Erythroblast (primary cell): Measurements from ENCODE around the gene CHN2.
"Not testable (repeated sequence)": the region's sequence is repeated elsewhere in the genome, so short reads cannot be mapped to it uniquely, and the experiment has no call there.

Experiments
- DNase-seq, 2 experiments: peaks; one replicate each; lab custom pipeline; 2025; lab: John Stamatoyannopoulos, UW
- GATA1 ChIP-seq: IDR thresholded peaks from 2 replicates; pipeline ENCODE4 v1.6.1; 2011; ENCODE audit warnings: low read depth, mild to moderate bottlenecking, control low read depth, low read length, moderate library complexity
- POLR2A ChIP-seq: IDR thresholded peaks from 2 replicates; pipeline ENCODE4 v1.6.1; 2011; ENCODE audit warnings: mild to moderate bottlenecking, low read length

CHN2 gene

GRCh38 chr7:29502133-29502532 is 307.6 kb downstream of the CHN2 start:
- no peak for DNase-seq
- TF ChIP-seq POLR2A (no peak), GATA1 (no peak)

DNA sequence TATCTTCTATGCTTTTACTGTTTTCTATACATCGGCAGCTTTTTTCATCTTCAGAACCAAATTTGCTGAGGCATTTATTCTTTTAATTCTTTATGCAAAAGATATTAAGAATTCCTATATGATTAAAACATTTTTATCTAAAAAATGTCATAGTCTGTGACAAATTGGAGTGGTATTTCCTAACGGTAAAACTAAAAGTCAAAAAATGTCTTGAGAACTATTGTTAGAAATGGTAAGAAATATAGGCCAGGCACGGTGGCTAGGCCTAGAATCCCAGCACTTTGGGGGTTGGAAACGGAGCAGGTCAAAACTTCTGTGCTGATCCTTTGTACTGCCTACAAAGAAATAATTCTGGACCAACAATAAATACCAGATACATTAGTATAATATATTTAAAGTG is 311.4 kb downstream of the CHN2 start:
- TF ChIP-seq GATA1 (no peak), POLR2A (no peak)

GRCh38 chr7:29508608-29509007 is 314.0 kb downstream of the CHN2 start:
- no peak for DNase-seq
- TF ChIP-seq GATA1 (no peak), POLR2A (no peak)

More for the DNA sequence above, 311.4 kb downstream of the CHN2 start:
- no peak for DNase-seq

- DNase-seq = no peak
- no peak for TF ChIP-seq GATA1
These were observed 315.5 kb downstream of the CHN2 start for GRCh38 chr7:29510028-29510427.

DNA sequence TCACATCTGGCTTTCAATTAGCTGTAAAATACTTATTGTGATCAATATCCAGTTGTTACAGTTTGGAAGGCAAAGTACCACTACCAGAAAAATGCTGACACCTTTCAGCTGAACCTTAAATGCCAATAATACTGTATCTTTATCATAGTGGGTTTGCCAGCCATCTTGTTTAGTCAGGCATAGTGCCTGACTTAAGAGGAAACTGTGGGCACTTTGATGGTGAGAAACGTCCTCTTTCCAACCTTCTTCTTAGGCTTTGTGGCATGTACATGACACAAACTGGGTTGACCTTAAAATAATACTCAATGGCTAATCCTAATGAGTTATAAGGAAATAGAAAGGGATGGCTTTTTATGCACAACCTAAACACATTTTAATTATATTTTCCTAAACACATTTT is 316.8 kb downstream of the CHN2 start:
- no peak for TF ChIP-seq POLR2A
- no peak for TF ChIP-seq GATA1
- no peak for DNase-seq

- TF ChIP-seq POLR2A (no peak), GATA1 (no peak)
- no peak for DNase-seq
These were observed 317.3 kb downstream of the CHN2 start for GRCh38 chr7:29511851-29512250.

DNA sequence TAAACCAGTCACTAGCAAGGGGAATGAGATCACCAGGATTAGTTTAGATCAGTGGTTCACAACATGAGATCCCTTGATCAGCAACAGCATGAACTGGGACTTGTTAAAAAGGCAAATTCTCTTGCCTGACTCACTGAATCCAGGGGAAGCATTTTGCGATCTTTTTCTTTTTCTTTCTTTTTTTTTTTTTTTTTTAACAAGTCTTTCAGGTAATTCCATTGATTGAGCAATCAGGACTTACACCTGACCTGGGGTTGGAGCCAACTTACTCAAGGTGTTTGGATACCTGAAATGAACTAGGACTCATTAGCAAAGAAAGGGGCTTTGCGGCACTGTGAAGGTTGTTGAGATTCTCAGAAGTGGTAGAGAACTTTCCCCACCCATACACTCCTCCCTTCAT is 321.9 kb downstream of the CHN2 start:
- TF ChIP-seq POLR2A (no peak), GATA1 (no peak)

GRCh38 chr7:29518616-29519015 is 324.0 kb downstream of the CHN2 start:
- TF ChIP-seq POLR2A = no peak
- no peak for TF ChIP-seq GATA1
- DNase-seq = no peak

More for the DNA sequence above, 321.9 kb downstream of the CHN2 start:
- no peak for DNase-seq

GRCh38 chr7:29523728-29524127 is 329.2 kb downstream of the CHN2 start:
- DNase-seq = no peak
- TF ChIP-seq GATA1 (no peak), POLR2A (no peak)

GRCh38 chr7:29527505-29528108 is 333.0 kb downstream of the CHN2 start:
- DNase-seq = no peak
- TF ChIP-seq GATA1 (no peak), POLR2A (no peak)

- not testable (repeated sequence) for DNase-seq
These were observed 334.0 kb downstream of the CHN2 start for GRCh38 chr7:29528526-29528925.
